HCT116 (cell line): ENCODE results near the gene ACMSD. TPM values are rescaled to one million over a fixed set of nuclear protein-coding genes. Genes with fewer than 3 reads are reported as not detected.

Experiments
- ATAC-seq: fragments of 200-7000 bp; cut with Tn5 transposase; 2 replicates; pipeline ENCODE4 v1.9.1; 2020; ENCODE audit warnings: mild to moderate bottlenecking, moderate library complexity
- BruUV-seq: library from RNA; stranded (reverse); fragments of 400-500 nt; replicated peaks from 2 replicates; lab custom pipeline; 2021; lab: Mats Ljungman, UMichigan
- CTCF ChIA-PET: fragments of 300-600 bp; sonication (Branson Sonifier 250); formaldehyde crosslinking; loops from one replicate; lab custom pipeline; 2021; ENCODE audit warnings: antibody characterized with exemption; lab: Charles Lee
- POLR2A ChIA-PET: fragments of 300-600, 350-600 bp; sonication (Branson Sonifier 250); formaldehyde crosslinking; loops from one replicate; lab custom pipeline; 2021; ENCODE audit warnings: antibody characterized with exemption; lab: Charles Lee
- RAD21 ChIA-PET, 2 experiments: fragments of 300-600 bp; sonication (Branson Sonifier 250); formaldehyde crosslinking; loops; one replicate each; lab custom pipeline; 2023; ENCODE audit warnings: low total read pairs in 2 of 2; ENCODE audit not compliant: uncharacterized antibody in 2 of 2, unreplicated experiment in 2 of 2, low non-redundant PET in 1 of 2; lab: Charles Lee
- DNase-seq: peaks from one replicate; pipeline ENCODE4 v3.0.0-alpha.2; 2010; ENCODE audit warnings: low read depth, low spot score
- H2AFZ ChIP-seq: fragments of 200-600 bp; shearing (Covaris generic), sonication (generic); 2 replicates; pipeline ENCODE4 v1.6.1; 2017; ENCODE audit warnings: low read depth, mixed run types, mixed read lengths, antibody characterized with exemption, low read length; ENCODE audit not compliant: poor library complexity, severe bottlenecking
- H3K27ac ChIP-seq: 2 replicates; pipeline ENCODE4 v1.5.1; 2012; ENCODE audit warnings: low read depth, low read length
- H3K27me3 ChIP-seq: fragments of 200-600 bp; sonication (generic); 2 replicates; pipeline ENCODE4 v1.6.1; 2016; ENCODE audit warnings: mixed run types, low read length, mixed read lengths; ENCODE audit not compliant: insufficient read depth
- H3K36me3 ChIP-seq, 2 experiments: fragments of 200-500 bp in 1 of 2; fragments of 200-600 bp in 1 of 2; sonication (Bioruptor generic) in 1 of 2; sonication (generic) in 1 of 2; 2 replicates each; pipeline versions ENCODE4 v1.5.1 to v1.6.1; 2014 to 2016; ENCODE audit warnings: low read length in 2 of 2, inconsistent platforms in 1 of 2, mixed read lengths in 1 of 2, mixed run types in 1 of 2; ENCODE audit not compliant: insufficient read depth in 2 of 2, control insufficient read depth in 1 of 2
- H3K4me1 ChIP-seq, 2 experiments: fragments of 200-600 bp in 1 of 2; sonication (generic) in 1 of 2; 2 replicates each; pipeline versions ENCODE4 v1.5.1 to v1.6.1; 2012 to 2017; ENCODE audit warnings: low read length in 2 of 2, inconsistent platforms in 1 of 2, mild to moderate bottlenecking in 1 of 2, mixed read lengths in 1 of 2, mixed run types in 1 of 2, moderate library complexity in 1 of 2; ENCODE audit not compliant: insufficient read depth in 2 of 2, control insufficient read depth in 1 of 2
- H3K4me2 ChIP-seq: fragments of 200-600 bp; sonication (generic); 2 replicates; pipeline ENCODE4 v1.6.1; 2017; ENCODE audit warnings: mixed run types, low read length, mixed read lengths
- H3K4me3 ChIP-seq, 2 experiments: fragments of 200-600 bp in 1 of 2; sonication (generic) in 1 of 2; replicated peaks in 1 of 2; 2 replicates each; pipeline ENCODE4 v1.5.1; 2011 to 2016; ENCODE audit warnings: low read length in 2 of 2, control low read depth in 1 of 2, low read depth in 1 of 2, mild to moderate bottlenecking in 1 of 2, mixed read lengths in 1 of 2, mixed run types in 1 of 2
- H3K79me2 ChIP-seq: fragments of 200-600 bp; sonication (generic); 2 replicates; pipeline ENCODE4 v1.6.1; 2017; ENCODE audit warnings: mild to moderate bottlenecking, mixed run types, low read length, moderate library complexity, mixed read lengths; ENCODE audit not compliant: insufficient read depth
- H3K9ac ChIP-seq: fragments of 200-600 bp; sonication (generic); 2 replicates; pipeline ENCODE4 v1.6.1; 2016; ENCODE audit warnings: low read length, mixed read lengths
- H3K9me2 ChIP-seq: fragments of 200-600 bp; sonication (generic), shearing (Covaris generic); 2 replicates; pipeline ENCODE4 v1.6.1; 2017; ENCODE audit warnings: mixed run types, mild to moderate bottlenecking, moderate library complexity; ENCODE audit not compliant: insufficient read depth
- H3K9me3 ChIP-seq, 2 experiments: fragments of 200-500 bp in 1 of 2; fragments of 200-600 bp in 1 of 2; sonication (Bioruptor generic) in 1 of 2; sonication (generic) in 1 of 2; 2 replicates each; pipeline ENCODE4 v1.6.1; 2014 to 2017; ENCODE audit warnings: low read length in 2 of 2, mixed read lengths in 2 of 2, inconsistent platforms in 1 of 2, low read depth in 1 of 2, mild to moderate bottlenecking in 1 of 2, mixed run types in 1 of 2, moderate library complexity in 1 of 2; ENCODE audit not compliant: control insufficient read depth in 1 of 2, insufficient read depth in 1 of 2
- H4K20me1 ChIP-seq: fragments of 200-600 bp; sonication (generic), shearing (Covaris generic); 2 replicates; pipeline ENCODE4 v1.6.1; 2017; ENCODE audit warnings: mixed run types, mild to moderate bottlenecking, moderate library complexity; ENCODE audit not compliant: insufficient read depth
- CBX3 ChIP-seq: IDR thresholded peaks from 2 replicates; pipeline ENCODE4 v1.6.1; 2012; ENCODE audit warnings: low read depth
- JUND ChIP-seq: IDR thresholded peaks from 2 replicates; pipeline ENCODE4 v1.6.1; 2012
- POLR2A ChIP-seq: IDR thresholded peaks from 2 replicates; pipeline ENCODE4 v1.7.0; 2011; ENCODE audit warnings: borderline replicate concordance; ENCODE audit not compliant: insufficient read depth, insufficient read length; ENCODE audit errors: extremely low read depth
- POLR2AphosphoS5 ChIP-seq: IDR thresholded peaks from 2 replicates; pipeline ENCODE4 v1.6.1; 2011; ENCODE audit warnings: mild to moderate bottlenecking, low read depth, low read length, moderate library complexity
- SRF ChIP-seq: IDR thresholded peaks from 2 replicates; pipeline ENCODE4 v1.6.1; 2012; ENCODE audit warnings: low read depth
- TCF7L2 ChIP-seq: IDR thresholded peaks from 2 replicates; pipeline ENCODE4 v1.7.0; 2011; ENCODE audit warnings: borderline replicate concordance, inconsistent platforms; ENCODE audit not compliant: insufficient read depth, insufficient read length; ENCODE audit errors: extremely low read depth
- YY1 ChIP-seq: IDR thresholded peaks from 2 replicates; pipeline ENCODE4 v1.6.1; 2011; ENCODE audit warnings: low read length, low read depth, moderate library complexity, mild to moderate bottlenecking; ENCODE audit not compliant: insufficient replicate concordance; ENCODE audit errors: extremely low read depth
- ZBTB33 ChIP-seq: IDR thresholded peaks from 2 replicates; pipeline ENCODE4 v1.6.1; 2011; ENCODE audit warnings: mild to moderate bottlenecking, low read length, moderate library complexity; ENCODE audit not compliant: insufficient replicate concordance; ENCODE audit errors: extremely low read depth
- ZNF274 ChIP-seq: fragments of 200-500 bp; sonication (Bioruptor generic); IDR thresholded peaks from 2 replicates; pipeline ENCODE4 v1.6.1; 2014; ENCODE audit warnings: mild to moderate bottlenecking, low read depth, low read length, inconsistent platforms
- intact Hi-C: fragments of 100-400 bp; cut with micrococcal nuclease; formaldehyde crosslinking; loops from 2 replicates; pipeline ENCODE4 v1.10.0; 2022
- total RNA-seq: library from RNA; stranded (reverse); gene quantifications from one replicate; pipeline ENCODE4 v1.2.1, GENCODE V29; 2021; ENCODE audit not compliant: unreplicated experiment
- TF ChIP-seq, protein P1 (sequence below): IDR thresholded peaks from 2 replicates; pipeline ENCODE4 v1.6.1; 2012

Gene ACMSD
- total RNA-seq, 1 experiment from 2014 or later: not detected

DNA sequence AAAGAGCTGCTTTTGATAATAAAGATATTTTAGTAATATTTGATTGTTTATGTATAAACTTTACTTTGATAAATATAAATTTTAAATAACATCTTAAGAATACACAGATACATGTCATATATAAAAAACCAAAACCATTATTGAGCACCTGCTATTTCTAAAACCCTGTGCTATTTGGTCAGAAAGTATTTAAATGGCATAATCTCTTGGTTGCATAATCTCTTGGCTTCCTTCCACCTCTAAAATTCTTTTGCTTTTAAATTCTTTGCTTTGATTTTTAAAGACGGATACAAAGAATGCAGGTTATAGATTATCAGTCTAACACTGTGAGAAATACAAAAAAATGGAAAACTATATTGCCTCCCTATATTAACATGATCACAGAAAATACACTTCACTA, 36.9 kb downstream of the ACMSD start:
- Histone ChIP-seq H3K27ac (no peak overlapping the region), H3K9me3 (no peaks in the 10 kb centered on the region), H3K4me3 (no peak overlapping the region)
- intact Hi-C loops: no loop called here
- no peak for TF ChIP-seq CBX3
- TF ChIP-seq TCF7L2: no peak
- TF ChIP-seq POLR2A: no peak
- no peak for TF ChIP-seq ZNF274
- no peak for TF ChIP-seq YY1
- TF ChIP-seq, protein P1, sequence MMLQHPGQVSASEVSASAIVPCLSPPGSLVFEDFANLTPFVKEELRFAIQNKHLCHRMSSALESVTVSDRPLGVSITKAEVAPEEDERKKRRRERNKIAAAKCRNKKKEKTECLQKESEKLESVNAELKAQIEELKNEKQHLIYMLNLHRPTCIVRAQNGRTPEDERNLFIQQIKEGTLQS: no peak
- TF ChIP-seq JUND: no peak
- no peak for TF ChIP-seq SRF
- TF ChIP-seq ZBTB33: no peak
- no peak for TF ChIP-seq POLR2AphosphoS5
- TF ChIP-seq, all 23 proteins: peak for 0
- ChIA-PET CTCF (no interaction called here), RAD21 (no interaction called here), POLR2A (no interaction called here)
- Histone ChIP-seq H3K4me2 (no peak overlapping the region), H3K9ac (no peak overlapping the region), H4K20me1 (no peaks in the 10 kb centered on the region), H3K36me3 (no peaks in the 10 kb centered on the region; a peak in 1 of 4 replicates), H3K79me2 (no peaks in the 10 kb centered on the region), H3K4me1 (no peaks in the 10 kb centered on the region), H3K27me3 (no peaks in the 10 kb centered on the region), H2AFZ (no peak overlapping the region), H3K9me2 (no peaks in the 10 kb centered on the region)
- ATAC-seq: no peak
- no TSS peak for BruUV-seq
- no peak for DNase-seq
